Upper lobe of left lung (tissue), 6 donors: Measurements from ENCODE around the gene ZNF831. TPM values are rescaled to one million over a fixed set of nuclear protein-coding genes. Genes with fewer than 3 reads are reported as not detected.

Source experiments
- ATAC-seq, 2 donors: fragments of 200-7000 bp; cut with Tn5 transposase; one replicate each; pipeline ENCODE4 v1.9.1; 2022; ENCODE audit warnings: mild to moderate bottlenecking in 2 of 2, moderate library complexity in 2 of 2; ENCODE audit not compliant: low FRiP score in 2 of 2
- DNase-seq, 2 donors: peaks; one replicate each; pipeline ENCODE4 v3.0.0-alpha.2; 2019 to 2020
- H3K27ac ChIP-seq, 4 donors: fragments of 200-600 bp; sonication (generic); one replicate each; pipeline ENCODE4 v1.5.1; 2016 to 2019
- H3K27me3 ChIP-seq, 4 donors: fragments of 200-600 bp; sonication (generic); one replicate each; pipeline ENCODE4 v1.5.1; 2017 to 2019
- H3K36me3 ChIP-seq, 4 donors: fragments of 200-600 bp; sonication (generic); one replicate each; pipeline ENCODE4 v1.5.1; 2016 to 2019
- H3K4me1 ChIP-seq, 4 donors: fragments of 200-600 bp; sonication (generic); one replicate each; pipeline ENCODE4 v1.5.1; 2018 to 2019
- H3K4me3 ChIP-seq, 4 donors: fragments of 200-600 bp; sonication (generic); one replicate each; pipeline ENCODE4 v1.5.1; 2017 to 2019; ENCODE audit warnings: mild to moderate bottlenecking in 2 of 4, moderate library complexity in 1 of 4
- H3K9me3 ChIP-seq, 4 donors: fragments of 200-600 bp; sonication (generic); one replicate each; pipeline ENCODE4 v1.5.1; 2018 to 2019
- EP300 ChIP-seq, 4 donors: sonication (generic); formaldehyde crosslinking; IDR thresholded peaks; one replicate each; pipeline ENCODE4 v1.5.1; 2017; ENCODE audit warnings: antibody characterized with exemption in 4 of 4, control low read depth in 2 of 4
- POLR2A ChIP-seq, 4 donors: fragments of 450-650 bp; IDR thresholded peaks; one replicate each; pipeline ENCODE4 v1.5.1; 2016 to 2017; ENCODE audit warnings: antibody characterized with exemption in 4 of 4, mild to moderate bottlenecking in 2 of 4
- POLR2AphosphoS5 ChIP-seq, 2 donors: sonication (generic); formaldehyde crosslinking; IDR thresholded peaks; one replicate each; pipeline ENCODE4 v1.5.1; 2017; ENCODE audit warnings: antibody characterized with exemption in 2 of 2
- WGBS, 2 donors: methylation state at CpG; one replicate each; pipeline ENCODE4 v1.1.5; 2017 to 2018; 5-methylcytosine and 5-hydroxymethylcytosine counted together
- total RNA-seq, 6 donors: library from RNA; depleted of rRNA in 4 of 6; stranded (reverse); fragments of >200 nt in 4 of 6; gene quantifications; one replicate each; pipeline versions ENCODE4 v1.1.0 to v1.2.1, GENCODE V29; 2016 to 2021
- TF ChIP-seq, protein P1 (sequence below), 6 experiments: fragments of 450-650 bp in 4 of 6; fragments of 200-600 bp in 2 of 6; sonication (generic) in 2 of 6; IDR thresholded peaks; one replicate each; pipeline ENCODE4 v1.5.1; 2016 to 2019; ENCODE audit warnings: antibody characterized with exemption in 6 of 6
- donor health status: DM: no; HTN: no; CAD: no; lungs with moderate emphysema.
- donor health status: DM: no; HTN: yes; CAD: no; lungs with severe emphysema.

ZNF831 gene
- total RNA-seq, 6 donors from 2014 or later: 0.98 to 6.2 (median 2.8) TPM

DNA sequence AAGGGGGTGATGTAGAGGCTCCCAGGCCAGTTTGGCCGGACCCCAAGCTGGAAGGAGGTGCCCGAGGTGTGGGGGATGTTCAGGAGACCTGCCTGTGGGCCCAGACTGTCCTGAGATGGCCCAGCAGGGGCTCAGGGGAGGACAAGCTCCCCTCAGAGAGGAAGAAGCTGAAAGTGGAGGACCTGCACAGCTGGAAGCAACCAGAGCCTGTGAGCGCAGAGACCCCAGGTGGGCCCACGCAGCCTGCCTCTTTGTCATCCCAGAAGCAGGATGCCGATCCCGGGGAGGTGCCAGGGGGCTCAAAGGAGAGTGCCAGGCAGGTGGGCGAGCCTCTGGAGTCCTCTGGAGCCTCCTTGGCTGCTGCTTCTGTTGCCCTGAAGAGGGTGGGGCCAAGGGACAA is 29.7 kb downstream of the ZNF831 start:
- no peaks in the 10 kb centered on the region for H3K36me3 ChIP-seq
- ATAC-seq (no peak), DNase-seq (peak in 1 of 2 donors; percentile 60)
- no peaks in the 10 kb centered on the region for H3K4me1 ChIP-seq
- H3K9me3 ChIP-seq: no peaks in the 10 kb centered on the region
- H3K27me3 ChIP-seq: peaks cover 0 to 7% (median 0%) of the 10 kb centered on the region in 4 donors
- H3K4me3 ChIP-seq: no peak overlapping the region
- H3K27ac ChIP-seq: no peak overlapping the region
- 81% methylated on average over 7 of the region's 7 CpGs; no CpG with 5 or more reads in 1 of the 2 donors for WGBS, 2 donors
- TF ChIP-seq POLR2A (IDR thresholded peaks at IDR 0.05) (no peak), EP300 (IDR thresholded peaks at IDR 0.05) (no peak), POLR2AphosphoS5 (IDR thresholded peaks at IDR 0.05) (no peak)
- TF ChIP-seq, protein P1, sequence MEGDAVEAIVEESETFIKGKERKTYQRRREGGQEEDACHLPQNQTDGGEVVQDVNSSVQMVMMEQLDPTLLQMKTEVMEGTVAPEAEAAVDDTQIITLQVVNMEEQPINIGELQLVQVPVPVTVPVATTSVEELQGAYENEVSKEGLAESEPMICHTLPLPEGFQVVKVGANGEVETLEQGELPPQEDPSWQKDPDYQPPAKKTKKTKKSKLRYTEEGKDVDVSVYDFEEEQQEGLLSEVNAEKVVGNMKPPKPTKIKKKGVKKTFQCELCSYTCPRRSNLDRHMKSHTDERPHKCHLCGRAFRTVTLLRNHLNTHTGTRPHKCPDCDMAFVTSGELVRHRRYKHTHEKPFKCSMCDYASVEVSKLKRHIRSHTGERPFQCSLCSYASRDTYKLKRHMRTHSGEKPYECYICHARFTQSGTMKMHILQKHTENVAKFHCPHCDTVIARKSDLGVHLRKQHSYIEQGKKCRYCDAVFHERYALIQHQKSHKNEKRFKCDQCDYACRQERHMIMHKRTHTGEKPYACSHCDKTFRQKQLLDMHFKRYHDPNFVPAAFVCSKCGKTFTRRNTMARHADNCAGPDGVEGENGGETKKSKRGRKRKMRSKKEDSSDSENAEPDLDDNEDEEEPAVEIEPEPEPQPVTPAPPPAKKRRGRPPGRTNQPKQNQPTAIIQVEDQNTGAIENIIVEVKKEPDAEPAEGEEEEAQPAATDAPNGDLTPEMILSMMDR (IDR thresholded peaks at IDR 0.05): no peak

DNA sequence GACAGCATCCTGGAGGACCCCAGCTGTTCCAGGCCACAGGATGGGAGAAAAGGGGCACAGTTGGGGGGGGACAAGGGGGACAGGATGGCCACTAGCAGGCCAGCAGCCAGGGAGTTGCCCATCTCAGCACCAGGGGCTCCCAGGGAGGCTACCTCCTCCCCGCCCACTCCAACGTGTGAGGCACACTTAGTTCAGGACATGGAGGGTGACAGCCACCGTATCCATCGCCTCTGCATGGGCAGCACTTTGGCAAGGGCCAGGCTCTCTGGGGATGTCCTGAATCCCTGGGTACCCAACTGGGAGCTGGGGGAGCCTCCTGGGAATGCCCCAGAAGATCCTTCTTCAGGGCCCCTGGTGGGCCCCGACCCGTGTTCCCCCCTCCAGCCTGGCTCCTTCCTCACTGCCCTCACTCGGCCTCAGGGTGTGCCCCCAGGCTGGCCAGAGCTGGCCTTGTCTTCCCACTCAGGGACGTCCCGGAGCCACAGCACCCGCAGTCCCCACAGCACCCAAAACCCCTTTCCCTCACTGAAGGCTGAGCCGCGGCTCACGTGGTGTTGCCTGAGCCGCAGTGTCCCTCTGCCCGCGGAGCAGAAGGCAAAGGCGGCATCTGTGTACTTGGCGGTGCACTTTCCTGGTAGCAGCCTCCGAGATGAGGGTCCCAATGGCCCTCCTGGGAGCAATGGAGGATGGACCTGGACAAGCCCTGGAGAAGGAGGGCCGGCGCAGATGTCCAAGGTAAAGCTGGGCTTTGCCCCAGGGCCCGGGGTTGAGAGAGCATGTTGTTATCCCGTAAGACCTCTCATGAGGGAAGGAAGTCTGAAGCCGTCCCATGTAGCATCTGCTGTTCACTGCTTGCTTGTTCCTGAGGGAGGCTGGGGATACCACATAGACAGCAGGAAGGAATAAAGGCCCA is 30.7 kb downstream of the ZNF831 start:
- no peaks in the 10 kb centered on the region for H3K4me1 ChIP-seq
- 91 to 95% methylated on average over 17 to 24 of the region's 24 CpGs for WGBS, 2 donors
- peaks cover 0 to 7% (median 0%) of the 10 kb centered on the region in 4 donors for H3K27me3 ChIP-seq
- H3K4me3 ChIP-seq: no peak overlapping the region
- no peaks in the 10 kb centered on the region for H3K36me3 ChIP-seq
- no peak for ATAC-seq
- TF ChIP-seq POLR2A (IDR thresholded peaks at IDR 0.05) (no peak), EP300 (IDR thresholded peaks at IDR 0.05) (no peak), POLR2AphosphoS5 (IDR thresholded peaks at IDR 0.05) (no peak)
- TF ChIP-seq, protein P1 (IDR thresholded peaks at IDR 0.05): no peak
- H3K27ac ChIP-seq: no peak overlapping the region
- DNase-seq: peak in 1 of 2 donors; percentile 69
- H3K9me3 ChIP-seq: no peaks in the 10 kb centered on the region

DNA sequence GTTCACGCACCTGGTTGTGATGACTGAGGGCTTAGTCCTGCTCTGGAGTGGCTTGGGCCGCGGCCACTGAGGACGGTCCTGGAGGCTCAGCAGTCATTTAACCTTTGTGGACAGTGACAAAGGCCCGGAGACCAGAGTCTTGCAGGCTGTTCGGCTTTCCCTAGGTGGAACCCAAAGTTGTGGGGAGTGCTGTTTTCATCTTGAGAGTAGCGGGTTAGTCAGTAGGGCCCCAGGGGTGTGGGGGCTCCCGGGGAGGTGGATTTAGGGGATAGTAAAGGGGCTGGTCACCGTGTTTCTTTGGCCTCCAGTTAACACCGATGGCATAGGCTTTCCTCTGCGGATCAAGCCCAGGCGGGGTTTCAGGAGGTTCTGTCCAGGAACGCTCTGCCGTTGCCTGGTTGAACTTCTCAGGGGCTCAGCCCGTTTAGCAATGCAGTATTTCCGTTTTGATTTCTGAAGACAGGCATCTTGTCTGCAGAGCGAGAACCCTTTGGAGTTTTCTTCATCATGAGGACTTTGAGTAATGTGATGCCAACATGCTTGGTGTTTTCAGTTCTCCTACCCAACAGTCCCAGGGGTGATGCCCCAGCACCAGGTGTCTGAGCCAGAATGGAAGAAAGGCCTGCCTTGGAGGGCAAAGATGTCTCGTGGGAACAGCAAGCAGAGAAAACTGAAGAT is 31.8 kb downstream of the ZNF831 start:
- Histone ChIP-seq H3K4me3 (no peak overlapping the region), H3K4me1 (no peaks in the 10 kb centered on the region), H3K27me3 (peaks cover 0 to 7% (median 0%) of the 10 kb centered on the region in 4 donors), H3K9me3 (peaks cover 0 to 7% (median 0%) of the 10 kb centered on the region in 4 donors), H3K36me3 (no peaks in the 10 kb centered on the region), H3K27ac (no peak overlapping the region)
- no peak for TF ChIP-seq POLR2A (IDR thresholded peaks at IDR 0.05)
- TF ChIP-seq, protein P1 (IDR thresholded peaks at IDR 0.05): no peak
- ATAC-seq (no peak), DNase-seq (peak in 1 of 2 donors; percentile 33)
- 91 to 92% methylated on average over 15 to 18 of the region's 18 CpGs for WGBS, 2 donors

DNA sequence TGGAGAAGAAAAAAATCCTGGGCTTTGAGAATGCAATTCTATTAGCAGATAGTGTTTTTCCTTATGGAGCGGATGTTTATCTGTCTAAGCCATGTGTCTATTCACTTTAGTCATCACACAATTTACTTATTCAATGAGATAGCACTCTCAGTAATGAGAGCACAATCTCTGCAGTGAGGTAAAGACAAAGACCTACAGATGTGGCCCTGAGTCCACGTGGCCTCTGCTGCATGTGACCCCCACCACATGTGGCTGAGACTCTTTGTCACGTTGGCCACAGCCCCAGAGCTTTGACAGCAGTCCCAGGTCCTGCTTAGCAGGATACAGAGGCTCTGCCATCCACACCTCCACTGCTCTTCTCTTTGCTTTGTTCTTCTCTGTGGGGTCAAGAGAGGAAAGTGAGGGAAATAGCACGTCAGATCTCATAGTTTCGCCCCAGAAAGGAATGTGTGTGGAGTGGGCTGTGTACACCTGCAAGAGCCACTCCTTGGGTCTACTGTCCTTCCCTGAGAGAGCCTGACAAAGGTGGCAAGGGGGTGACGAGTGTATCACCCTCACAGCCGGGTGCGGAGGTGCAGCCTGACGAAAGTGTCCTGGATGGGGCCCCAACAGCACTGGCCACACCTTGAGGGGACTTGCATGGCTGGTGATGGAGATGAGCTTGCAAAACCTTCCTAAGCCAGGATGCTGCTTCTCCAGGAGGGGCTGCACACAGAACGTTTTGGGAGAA is 40.7 kb downstream of the ZNF831 start:
- Histone ChIP-seq H3K36me3 (no peaks in the 10 kb centered on the region), H3K4me3 (no peak overlapping the region), H3K4me1 (peaks cover 0 to 4% (median 0%) of the 10 kb centered on the region in 4 donors), H3K27ac (no peak overlapping the region), H3K9me3 (peaks cover 0 to 7% (median 0%) of the 10 kb centered on the region in 4 donors), H3K27me3 (no peaks in the 10 kb centered on the region)
- ATAC-seq (peak; percentile 21 to 58), DNase-seq (peak in 1 of 2 donors; percentile 22)
- TF ChIP-seq, protein P1 (IDR thresholded peaks at IDR 0.05): no peak
- TF ChIP-seq EP300 (IDR thresholded peaks at IDR 0.05) (no peak), POLR2A (IDR thresholded peaks at IDR 0.05) (no peak), POLR2AphosphoS5 (IDR thresholded peaks at IDR 0.05) (no peak)
- 44 to 60% methylated on average over 9 to 10 of the region's 10 CpGs for WGBS, 2 donors
